HEK293 (cell line): ENCODE results near the gene OR8B8.
A peak's percentile ranks its signal among the peaks of the same experiment; 100 is the strongest.

Source experiments
- CTCF ChIA-PET: fragments of 350-600 bp; formaldehyde crosslinking; extraction: SDS; loops from one replicate; lab custom pipeline; 2021; ENCODE audit warnings: antibody characterized with exemption; lab: Yijun Ruan, JAX
- POLR2A ChIA-PET: fragments of 300-600 bp; formaldehyde crosslinking; extraction: SDS; loops from one replicate; lab custom pipeline; 2020; ENCODE audit warnings: antibody characterized with exemption, inconsistent platforms; lab: Yijun Ruan, JAX
- H3K27ac ChIP-seq: fragments of 200-500 bp; sonication (Bioruptor generic); 2 replicates; pipeline ENCODE4 v1.5.1; 2014; ENCODE audit warnings: low read depth, low read length, control low read depth, inconsistent platforms; ENCODE audit errors: extremely low read depth
- H3K36me3 ChIP-seq, 2 experiments: fragments of 200-500 bp in 1 of 2; sonication (Bioruptor generic) in 1 of 2; 1 replicate in 1 of 2; 2 replicates in 1 of 2; pipeline ENCODE4 v1.5.1; 2014 to 2017; ENCODE audit warnings: inconsistent platforms in 2 of 2, low read length in 2 of 2; ENCODE audit not compliant: control insufficient read depth in 2 of 2, insufficient read depth in 1 of 2
- H3K4me1 ChIP-seq: fragments of 200-500 bp; sonication (Bioruptor generic); 2 replicates; pipeline ENCODE4 v1.5.1; 2014; ENCODE audit warnings: mild to moderate bottlenecking, low read length, inconsistent platforms; ENCODE audit not compliant: control insufficient read depth, insufficient read depth
- H3K4me3 ChIP-seq: 2 replicates; pipeline ENCODE4 v1.5.1; 2011; ENCODE audit warnings: low read depth, mild to moderate bottlenecking, control low read depth, low read length, moderate library complexity
- H3K9me3 ChIP-seq: fragments of 200-500 bp; sonication (Bioruptor generic); 2 replicates; pipeline ENCODE4 v1.5.1; 2014; ENCODE audit warnings: low read depth, low read length, inconsistent platforms; ENCODE audit not compliant: control insufficient read depth, insufficient read depth
- EGR2 ChIP-seq: fragments of 450-650 bp; formaldehyde crosslinking; IDR thresholded peaks from 2 replicates; pipeline ENCODE4 v1.5.1; 2016; ENCODE audit warnings: low read depth, missing biosample characterization, missing genetic modification characterization
- FEZF1 ChIP-seq: fragments of 450-650 bp; formaldehyde crosslinking; IDR thresholded peaks from 2 replicates; pipeline ENCODE4 v1.5.1; 2016; ENCODE audit warnings: missing biosample characterization, missing genetic modification characterization
- GFI1B ChIP-seq: fragments of 450-650 bp; formaldehyde crosslinking; IDR thresholded peaks from 2 replicates; pipeline ENCODE4 v1.5.1; 2016; ENCODE audit warnings: missing biosample characterization, missing genetic modification characterization
- KLF10 ChIP-seq: fragments of 450-650 bp; IDR thresholded peaks from 2 replicates; pipeline ENCODE4 v1.5.1; 2018; ENCODE audit warnings: missing biosample characterization, mild to moderate bottlenecking, missing genetic modification characterization
- PRDM4 ChIP-seq: fragments of 450-650 bp; formaldehyde crosslinking; IDR thresholded peaks from 2 replicates; pipeline ENCODE4 v1.5.1; 2017; ENCODE audit warnings: missing biosample characterization, missing genetic modification characterization
- ZBTB17 ChIP-seq: fragments of 450-650 bp; formaldehyde crosslinking; IDR thresholded peaks from 2 replicates; pipeline ENCODE4 v1.5.1; 2016; ENCODE audit warnings: missing biosample characterization, missing genetic modification characterization
- ZBTB20 ChIP-seq: fragments of 450-650 bp; formaldehyde crosslinking; IDR thresholded peaks from 2 replicates; pipeline ENCODE4 v1.5.1; 2016; ENCODE audit warnings: missing biosample characterization, missing genetic modification characterization
- ZBTB21 ChIP-seq: fragments of 450-650 bp; formaldehyde crosslinking; IDR thresholded peaks from 2 replicates; pipeline ENCODE4 v1.5.1; 2017; ENCODE audit warnings: missing biosample characterization, missing genetic modification characterization
- ZEB2 ChIP-seq: fragments of 450-650 bp; formaldehyde crosslinking; IDR thresholded peaks from 2 replicates; pipeline ENCODE4 v1.5.1; 2016; ENCODE audit warnings: missing biosample characterization, missing genetic modification characterization
- ZFP41 ChIP-seq: fragments of 450-650 bp; formaldehyde crosslinking; IDR thresholded peaks from 2 replicates; pipeline ENCODE4 v1.5.1; 2016; ENCODE audit warnings: missing biosample characterization, missing genetic modification characterization, borderline replicate concordance
- ZNF146 ChIP-seq: fragments of 450-650 bp; formaldehyde crosslinking; IDR thresholded peaks from 2 replicates; pipeline ENCODE4 v1.5.1; 2016; ENCODE audit warnings: missing biosample characterization, missing genetic modification characterization
- ZNF239 ChIP-seq: fragments of 450-650 bp; formaldehyde crosslinking; IDR thresholded peaks from 2 replicates; pipeline ENCODE4 v1.5.1; 2016; ENCODE audit warnings: missing biosample characterization, missing genetic modification characterization
- ZNF426 ChIP-seq: fragments of 450-650 bp; formaldehyde crosslinking; IDR thresholded peaks from 2 replicates; pipeline ENCODE4 v1.5.1; 2017; ENCODE audit warnings: missing biosample characterization, missing genetic modification characterization, mild to moderate bottlenecking, inconsistent platforms, moderate library complexity
- ZNF548 ChIP-seq: fragments of 450-650 bp; formaldehyde crosslinking; IDR thresholded peaks from 2 replicates; pipeline ENCODE4 v1.5.1; 2016; ENCODE audit warnings: missing biosample characterization, missing genetic modification characterization
- ZNF549 ChIP-seq: fragments of 450-650 bp; IDR thresholded peaks from 2 replicates; pipeline ENCODE4 v1.5.1; 2018; ENCODE audit warnings: missing biosample characterization, missing genetic modification characterization, mild to moderate bottlenecking, inconsistent platforms, moderate library complexity
- ZNF555 ChIP-seq: fragments of 450-650 bp; formaldehyde crosslinking; conservative IDR thresholded peaks from 2 replicates; pipeline ENCODE4 v1.5.1; 2017; ENCODE audit warnings: missing biosample characterization, mild to moderate bottlenecking, missing genetic modification characterization, inconsistent platforms
- ZNF610 ChIP-seq: fragments of 450-650 bp; formaldehyde crosslinking; IDR thresholded peaks from 2 replicates; pipeline ENCODE4 v1.5.1; 2016; ENCODE audit warnings: missing biosample characterization, missing genetic modification characterization, borderline replicate concordance
- ZNF626 ChIP-seq: fragments of 450-650 bp; sonication (Bioruptor Pico); formaldehyde crosslinking; IDR thresholded peaks from 2 replicates; pipeline ENCODE4 v1.5.1; 2018; ENCODE audit warnings: missing biosample characterization, missing genetic modification characterization, inconsistent platforms
- ZNF664 ChIP-seq: fragments of 450-650 bp; formaldehyde crosslinking; IDR thresholded peaks from 2 replicates; pipeline ENCODE4 v1.5.1; 2016; ENCODE audit warnings: missing biosample characterization, missing genetic modification characterization
- ZNF792 ChIP-seq: fragments of 450-650 bp; formaldehyde crosslinking; IDR thresholded peaks from 2 replicates; pipeline ENCODE4 v1.5.1; 2016; ENCODE audit warnings: missing biosample characterization, missing genetic modification characterization
- ZNF843 ChIP-seq: fragments of 450-650 bp; formaldehyde crosslinking; IDR thresholded peaks from 2 replicates; pipeline ENCODE4 v1.5.1; 2016; ENCODE audit warnings: missing biosample characterization, missing genetic modification characterization
- ZSCAN23 ChIP-seq: fragments of 450-650 bp; formaldehyde crosslinking; IDR thresholded peaks from 2 replicates; pipeline ENCODE4 v1.5.1; 2016; ENCODE audit warnings: missing biosample characterization, missing genetic modification characterization
- ZSCAN30 ChIP-seq: fragments of 450-650 bp; IDR thresholded peaks from 2 replicates; pipeline ENCODE4 v1.5.1; 2018; ENCODE audit warnings: missing biosample characterization, mild to moderate bottlenecking, missing genetic modification characterization, moderate library complexity
- ZXDB ChIP-seq: fragments of 450-650 bp; formaldehyde crosslinking; IDR thresholded peaks from 2 replicates; pipeline ENCODE4 v1.5.1; 2016; ENCODE audit warnings: missing biosample characterization, missing genetic modification characterization
- TF ChIP-seq, protein P1 (sequence below): fragments of 450-650 bp; formaldehyde crosslinking; IDR thresholded peaks from 2 replicates; pipeline ENCODE4 v1.5.1; 2016; ENCODE audit warnings: missing biosample characterization, missing genetic modification characterization
- TF ChIP-seq, protein P2 (sequence below): fragments of 450-650 bp; IDR thresholded peaks from 2 replicates; pipeline ENCODE4 v1.5.1; 2018; ENCODE audit warnings: missing biosample characterization, mild to moderate bottlenecking, missing genetic modification characterization

OR8B8 gene

DNA sequence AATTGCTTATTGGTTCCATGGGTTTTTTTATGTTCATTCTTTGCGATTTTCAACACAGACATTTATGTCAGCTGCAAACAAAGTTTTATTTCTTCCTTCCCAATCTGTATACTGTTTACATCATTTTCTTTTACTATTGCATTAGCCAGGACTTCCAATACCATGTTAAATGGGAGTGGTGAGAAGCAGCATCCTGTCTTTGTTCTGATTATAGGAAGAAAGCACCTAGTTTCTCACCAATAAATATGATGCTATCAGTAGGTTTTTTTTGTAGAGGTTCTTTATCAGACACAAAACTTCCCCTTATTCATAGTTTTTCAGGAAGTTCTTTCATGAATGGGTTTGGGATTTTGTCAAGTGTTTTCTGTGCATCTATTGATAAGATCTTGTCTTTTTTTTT lies 28.0 kb upstream of the OR8B8 start (continued):
- no peak for TF ChIP-seq ZNF426
- no peak for TF ChIP-seq ZSCAN23 (tag by site-specific recombination)
- no peak for TF ChIP-seq ZNF549 (tag by site-specific recombination)
- TF ChIP-seq GFI1B (tag by site-specific recombination): no peak
- TF ChIP-seq FEZF1 (tag by site-specific recombination): no peak
- TF ChIP-seq ZNF548: no peak
- TF ChIP-seq, all 188 proteins: peak for 0

- no peaks in the 10 kb centered on the region for H3K4me1 ChIP-seq
- no peaks in the 10 kb centered on the region for H3K9me3 ChIP-seq
- TF ChIP-seq ZNF843 (tag by site-specific recombination) (no peak), ZEB2 (tag by site-specific recombination) (no peak), EGR2 (tag by site-specific recombination) (peak; percentile 19; the same call in 1 of the 2 replicates), ZNF610 (tag by site-specific recombination) (no peak), ZNF146 (tag by site-specific recombination) (no peak), ZBTB21 (no peak), KLF10 (no peak)
- TF ChIP-seq, protein P1, sequence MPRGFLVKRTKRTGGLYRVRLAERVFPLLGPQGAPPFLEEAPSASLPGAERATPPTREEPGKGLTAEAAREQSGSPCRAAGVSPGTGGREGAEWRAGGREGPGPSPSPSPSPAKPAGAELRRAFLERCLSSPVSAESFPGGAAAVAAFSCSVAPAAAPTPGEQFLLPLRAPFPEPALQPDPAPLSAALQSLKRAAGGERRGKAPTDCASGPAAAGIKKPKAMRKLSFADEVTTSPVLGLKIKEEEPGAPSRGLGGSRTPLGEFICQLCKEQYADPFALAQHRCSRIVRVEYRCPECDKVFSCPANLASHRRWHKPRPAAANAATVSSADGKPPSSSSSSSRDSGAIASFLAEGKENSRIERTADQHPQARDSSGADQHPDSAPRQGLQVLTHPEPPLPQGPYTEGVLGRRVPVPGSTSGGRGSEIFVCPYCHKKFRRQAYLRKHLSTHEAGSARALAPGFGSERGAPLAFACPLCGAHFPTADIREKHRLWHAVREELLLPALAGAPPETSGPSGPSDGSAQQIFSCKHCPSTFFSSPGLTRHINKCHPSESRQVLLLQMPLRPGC: no peak
- TF ChIP-seq, all 188 proteins: peak for 1
- no peak overlapping the region for H3K4me3 ChIP-seq
- CTCF ChIA-PET: interaction anchor here (0.7 kb wide), 1 partner anchor 68 kb away, joined by 3 read pairs; no protein-coding TSS in a partner anchor
- POLR2A ChIA-PET: no interaction called here
- H3K36me3 ChIP-seq: no peaks in the 10 kb centered on the region
- no peak overlapping the region for H3K27ac ChIP-seq
Measured at GRCh38 chr11:124470561-124471227, 25.2 kb upstream of the OR8B8 start.

GRCh38 chr11:124467381-124467927 lies 22.0 kb upstream of the OR8B8 start:
- no peak overlapping the region for H3K4me3 ChIP-seq
- H3K27ac ChIP-seq: no peak overlapping the region
- ChIA-PET POLR2A (no interaction called here), CTCF (interaction anchor here (0.5 to 3.5 kb wide), 2 partner anchors 65 to 1407 kb away, joined by 3 to 11 read pairs; no protein-coding TSS in a partner anchor)
- no peaks in the 10 kb centered on the region for H3K36me3 ChIP-seq
- TF ChIP-seq ZSCAN30 (tag by site-specific recombination): no peak
- no peaks in the 10 kb centered on the region for H3K9me3 ChIP-seq
- H3K4me1 ChIP-seq: no peaks in the 10 kb centered on the region

- Histone ChIP-seq H3K27ac (no peak overlapping the region), H3K36me3 (no peaks in the 10 kb centered on the region), H3K4me3 (no peak overlapping the region), H3K9me3 (no peaks in the 10 kb centered on the region), H3K4me1 (no peaks in the 10 kb centered on the region)
- POLR2A ChIA-PET: no interaction called here
- CTCF ChIA-PET: no interaction called here
- TF ChIP-seq, protein P2, sequence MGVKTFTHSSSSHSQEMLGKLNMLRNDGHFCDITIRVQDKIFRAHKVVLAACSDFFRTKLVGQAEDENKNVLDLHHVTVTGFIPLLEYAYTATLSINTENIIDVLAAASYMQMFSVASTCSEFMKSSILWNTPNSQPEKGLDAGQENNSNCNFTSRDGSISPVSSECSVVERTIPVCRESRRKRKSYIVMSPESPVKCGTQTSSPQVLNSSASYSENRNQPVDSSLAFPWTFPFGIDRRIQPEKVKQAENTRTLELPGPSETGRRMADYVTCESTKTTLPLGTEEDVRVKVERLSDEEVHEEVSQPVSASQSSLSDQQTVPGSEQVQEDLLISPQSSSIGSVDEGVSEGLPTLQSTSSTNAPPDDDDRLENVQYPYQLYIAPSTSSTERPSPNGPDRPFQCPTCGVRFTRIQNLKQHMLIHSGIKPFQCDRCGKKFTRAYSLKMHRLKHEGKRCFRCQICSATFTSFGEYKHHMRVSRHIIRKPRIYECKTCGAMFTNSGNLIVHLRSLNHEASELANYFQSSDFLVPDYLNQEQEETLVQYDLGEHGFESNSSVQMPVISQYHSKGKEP (tag by site-specific recombination): no peak
- TF ChIP-seq ZNF664 (tag by site-specific recombination) (no peak), ZNF626 (tag by site-specific recombination) (no peak), ZNF548 (no peak), PRDM4 (tag by site-specific recombination) (no peak), ZXDB (tag by site-specific recombination) (no peak), ZBTB20 (tag by site-specific recombination) (no peak), FEZF1 (tag by site-specific recombination) (no peak), ZNF792 (tag by site-specific recombination) (no peak), ZFP41 (no peak), ZNF239 (tag by site-specific recombination) (no peak), ZNF555 (tag by site-specific recombination) (no peak), ZNF426 (no peak), ZBTB17 (no peak)
Measured at GRCh38 chr11:124465368-124465767, 19.9 kb upstream of the OR8B8 start.
